Renal cortex interstitium (tissue), 11 donors: ENCODE measurements around the gene GNG2. TPM values are rescaled to one million over a fixed set of nuclear protein-coding genes. Genes with fewer than 3 reads are reported as not detected.

Experiments
- DNase-seq, 11 donors: peaks; one replicate each; pipeline ENCODE4 v3.0.0-alpha.2; 2013; ENCODE audit warnings: low read depth in 9 of 11, low spot score in 4 of 11; ENCODE audit errors: extremely low read depth in 1 of 11
- polyA plus RNA-seq, 3 donors: library from polyadenylated mRNA; unstranded; fragments of 120-200 nt; gene quantifications; one replicate each; pipeline ENCODE4 v1.2.1, GENCODE V29; 2013; ENCODE audit not compliant: insufficient read length in 3 of 3

Gene GNG2
- polyA plus RNA-seq, 3 donors = 62.2 to 74.2 (median 71.0) TPM

DNA sequence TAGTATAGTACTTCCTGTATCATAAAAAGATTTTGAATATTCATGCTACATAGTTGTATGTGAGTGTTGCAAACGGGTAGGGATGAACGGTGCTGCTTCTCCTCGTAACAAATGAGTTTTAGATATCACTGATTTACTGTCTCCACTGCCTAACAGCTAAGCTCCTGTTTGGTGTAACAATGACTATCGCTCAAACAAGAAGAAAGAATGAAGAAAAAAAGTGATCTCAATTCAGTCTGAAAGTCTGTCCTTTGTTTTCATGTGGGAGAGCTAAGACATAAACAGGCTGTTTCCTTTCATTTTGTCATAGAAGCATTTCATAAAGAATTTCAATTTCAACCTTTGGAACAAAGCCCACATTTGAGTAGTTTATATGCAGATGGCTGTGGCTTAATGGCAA is 102.9 kb downstream of the GNG2 start:
- peak; percentile 20 to 62 (median 41) for DNase-seq

DNA sequence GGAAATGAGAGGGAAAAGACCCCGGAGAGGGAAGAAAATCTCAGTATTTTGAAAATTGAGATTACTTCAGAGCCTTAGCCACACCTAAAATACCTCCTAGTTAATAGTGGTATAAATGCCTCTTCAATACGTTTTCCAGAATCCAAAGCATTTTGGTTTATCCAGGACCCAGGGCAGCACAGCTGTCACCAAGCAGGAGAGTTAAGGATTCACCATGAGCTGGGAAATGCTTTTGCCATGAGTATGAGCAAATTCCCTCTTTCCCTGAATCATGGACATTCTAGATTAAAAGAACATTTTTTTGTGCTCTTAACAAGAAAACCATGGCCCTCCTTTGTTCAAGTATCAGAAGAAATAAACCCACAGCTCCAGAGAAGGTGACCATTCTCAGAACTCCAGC is 107.1 kb downstream of the GNG2 start:
- no peak for DNase-seq

DNA sequence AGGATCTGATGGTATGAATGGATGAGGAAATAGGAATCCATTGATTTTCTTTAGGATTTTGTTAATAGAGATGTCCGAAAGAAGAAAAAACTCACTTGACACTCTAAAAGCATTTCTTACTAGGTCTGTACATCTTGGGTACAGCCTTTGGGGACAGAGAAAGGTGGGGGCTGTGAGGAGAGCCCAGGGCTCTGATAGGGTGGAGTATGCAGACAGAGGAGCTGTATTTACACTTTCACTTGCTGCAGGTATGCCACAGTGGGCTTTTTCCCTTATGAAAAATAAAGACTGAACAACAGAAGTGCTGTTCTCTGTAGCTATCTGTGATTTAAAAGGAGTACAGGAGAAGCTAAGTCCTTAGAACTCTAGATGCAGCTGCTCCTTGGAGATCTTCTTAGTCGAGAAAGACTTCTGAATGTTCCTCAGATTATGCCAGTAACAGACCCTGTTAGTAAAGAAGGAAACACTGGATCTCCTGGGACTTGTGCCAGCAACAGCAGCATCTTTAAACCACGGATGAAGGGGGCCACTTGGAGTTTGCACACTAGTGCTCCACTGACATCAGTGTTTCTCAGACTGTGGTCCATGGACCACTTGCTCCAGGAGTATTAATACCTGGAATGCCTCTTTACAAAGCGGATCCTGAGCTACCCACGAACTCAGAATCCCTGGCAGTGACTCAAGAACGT is 109.6 kb downstream of the GNG2 start:
- no peak for DNase-seq

GRCh38 chr14:51972566-51972965 is 112.2 kb downstream of the GNG2 start:
- no peak for DNase-seq

DNA sequence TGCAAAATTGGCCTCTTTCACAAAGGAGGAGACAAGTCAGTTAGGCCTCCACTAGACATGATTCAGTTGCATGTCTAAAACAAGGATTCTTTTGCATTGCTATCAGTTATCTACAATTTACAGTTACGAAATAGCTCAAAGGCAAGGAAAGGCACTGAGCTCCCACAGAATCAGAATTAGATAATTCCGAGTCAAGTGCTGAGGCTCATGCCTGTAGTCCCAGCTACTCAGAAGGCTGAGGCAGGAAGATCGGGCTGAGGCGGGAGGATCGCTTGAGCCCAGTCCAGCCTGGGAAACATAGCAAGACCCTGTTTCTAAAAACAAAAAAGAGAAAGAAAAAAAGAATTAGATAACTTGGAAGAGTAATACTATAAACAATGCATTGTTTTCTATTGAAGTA is 116.7 kb downstream of the GNG2 start:
- no peak for DNase-seq

- no peak for DNase-seq
Measured at GRCh38 chr14:51978681-51979085, 118.3 kb downstream of the GNG2 start.

- peak; percentile 61 to 80 (median 71) for DNase-seq
Measured at GRCh38 chr14:51979088-51979709, 118.8 kb downstream of the GNG2 start.

DNA sequence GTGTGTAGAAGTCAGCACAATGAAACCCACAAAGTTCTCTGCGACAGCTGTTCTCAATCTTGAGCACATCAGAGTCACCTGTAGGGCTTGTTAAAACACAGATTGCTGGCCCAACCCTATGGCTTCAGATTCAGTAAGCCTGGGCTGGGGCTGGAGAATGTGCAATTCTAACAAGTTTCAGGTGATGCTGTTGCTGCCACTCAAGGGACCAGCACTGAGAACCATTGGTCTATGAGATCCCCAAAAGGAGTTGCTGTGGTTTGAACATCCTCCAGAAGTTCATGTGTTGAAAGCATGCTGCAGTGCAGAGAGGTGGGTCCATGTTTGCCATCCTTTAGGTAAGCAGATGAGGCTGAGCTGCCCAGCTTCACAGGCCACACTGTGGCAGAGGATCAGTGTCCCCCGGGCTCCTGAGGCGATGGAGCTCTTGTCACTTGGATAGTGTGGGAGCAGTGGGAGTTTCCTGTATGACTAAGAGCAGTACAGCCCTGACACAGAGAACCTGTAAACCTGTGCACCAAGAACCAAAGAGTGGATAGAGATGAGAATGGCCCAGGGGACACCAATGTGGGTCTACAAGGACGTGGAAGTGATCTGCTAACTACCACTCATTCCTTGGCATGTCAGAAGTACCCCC is 120.9 kb downstream of the GNG2 start:
- DNase-seq = no peak

GRCh38 chr14:51988221-51988620 is 127.8 kb downstream of the GNG2 start:
- no peak for DNase-seq

DNA sequence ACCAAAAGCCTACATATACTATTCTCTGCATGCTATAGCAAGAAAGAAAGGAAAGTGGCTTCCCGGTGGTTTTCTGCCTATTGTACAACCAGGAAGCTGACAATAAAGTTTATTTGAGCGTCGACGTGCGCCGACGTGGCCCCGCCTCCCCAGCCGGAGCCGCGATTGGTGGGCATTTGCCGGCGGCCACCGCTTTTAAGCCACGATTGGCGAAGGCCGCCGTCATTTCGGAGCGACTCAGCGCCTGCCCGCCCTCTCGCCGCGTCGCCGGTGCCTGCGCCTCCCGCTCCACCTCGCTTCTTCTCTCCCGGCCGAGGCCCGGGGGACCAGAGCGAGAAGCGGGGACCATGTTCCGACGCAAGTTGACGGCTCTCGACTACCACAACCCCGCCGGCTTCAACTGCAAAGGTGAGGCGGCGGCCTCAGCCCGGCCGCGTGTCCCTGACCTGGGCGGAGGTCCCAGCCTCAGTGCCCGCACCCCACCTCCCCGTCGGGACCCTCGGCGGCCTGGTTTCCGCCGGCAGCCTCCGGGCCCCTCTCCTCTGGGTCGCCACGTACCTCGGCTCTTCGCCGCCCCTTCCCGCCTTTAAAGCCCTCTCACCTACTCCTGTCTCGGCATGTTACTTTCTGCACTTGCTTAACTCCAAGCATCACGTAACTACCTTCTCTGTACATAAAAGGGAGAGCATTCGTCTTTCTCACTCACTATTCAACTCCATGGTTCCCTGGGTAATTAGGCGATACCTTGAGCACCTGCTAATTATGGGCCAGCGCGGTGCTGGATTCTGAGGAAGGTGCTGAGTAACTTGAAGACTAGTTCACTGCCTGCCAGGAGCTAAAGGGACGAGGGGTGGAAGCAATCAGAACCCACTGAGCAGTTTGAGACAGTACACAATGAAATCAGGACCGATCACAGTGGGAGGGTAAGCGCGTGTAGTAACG is 129.2 kb downstream of the GNG2 start, which contains the start of gene RTRAF:
RTRAF (plus strand) TSS at position 254 of the 942 bp plus-strand sequence; CDS start at position 348, 94 bp downstream.
- peak; percentile 80 to 93 (median 88) for DNase-seq

GRCh38 chr14:51990488-51990887 is 130.1 kb downstream of the GNG2 start:
- DNase-seq = no peak

DNA sequence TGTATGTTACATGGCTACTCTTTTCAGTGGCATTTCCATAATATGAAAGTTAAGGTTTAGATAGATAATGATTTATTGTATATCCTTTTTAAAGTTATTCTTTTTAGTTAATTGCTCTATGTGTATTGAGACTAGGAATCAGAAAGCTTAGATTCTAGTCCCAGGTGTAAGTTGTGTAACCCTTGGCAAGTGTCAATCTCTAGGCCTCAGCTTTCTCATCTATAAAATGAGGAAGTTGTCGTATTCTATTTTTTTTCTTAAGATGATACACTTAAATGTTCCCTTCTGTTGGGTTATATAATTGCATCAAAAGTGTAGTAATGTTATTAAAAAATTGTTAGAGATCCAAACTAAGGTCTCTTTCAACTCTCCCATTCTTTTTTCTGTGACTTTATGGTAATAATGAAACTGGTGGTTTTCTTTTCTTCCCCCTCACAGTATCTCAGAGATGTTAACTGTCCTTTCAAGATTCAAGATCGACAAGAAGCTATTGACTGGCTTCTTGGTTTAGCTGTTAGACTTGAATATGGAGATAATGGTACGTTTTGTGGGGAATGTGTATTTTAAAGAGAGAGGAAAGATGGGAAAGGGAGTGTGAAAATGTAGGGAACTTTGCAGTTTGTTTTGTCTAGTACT is 133.0 kb downstream of the GNG2 start:
- no peak for DNase-seq

DNA sequence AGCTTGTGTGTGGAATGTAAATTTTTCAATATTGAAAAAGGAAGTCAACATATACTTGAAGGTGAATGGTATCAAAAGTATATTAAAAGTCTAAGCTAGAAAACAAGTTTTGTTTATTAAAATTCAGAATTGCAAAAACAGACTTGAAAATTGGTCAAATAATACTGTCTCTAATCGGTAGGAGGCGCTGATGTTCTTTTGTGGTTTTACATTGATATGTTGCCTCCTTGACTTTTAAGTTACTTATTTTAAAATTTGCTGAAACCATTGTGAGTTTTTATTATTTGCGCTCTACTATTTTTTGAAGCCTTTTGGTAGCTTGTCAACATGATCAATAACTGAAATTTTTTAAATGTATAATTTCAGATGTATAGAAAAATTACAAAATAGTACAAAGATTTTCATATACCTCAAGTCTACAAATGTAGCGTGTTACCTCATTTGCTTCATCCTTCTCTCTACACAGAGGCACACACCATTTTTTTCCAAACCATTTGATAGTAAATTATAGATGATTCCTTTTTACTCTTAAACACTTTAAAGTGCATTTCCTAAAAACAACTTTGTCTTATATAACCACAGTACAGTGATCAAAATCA is 135.8 kb downstream of the GNG2 start:
- DNase-seq = peak in 1 of 11 donors; percentile 17

DNA sequence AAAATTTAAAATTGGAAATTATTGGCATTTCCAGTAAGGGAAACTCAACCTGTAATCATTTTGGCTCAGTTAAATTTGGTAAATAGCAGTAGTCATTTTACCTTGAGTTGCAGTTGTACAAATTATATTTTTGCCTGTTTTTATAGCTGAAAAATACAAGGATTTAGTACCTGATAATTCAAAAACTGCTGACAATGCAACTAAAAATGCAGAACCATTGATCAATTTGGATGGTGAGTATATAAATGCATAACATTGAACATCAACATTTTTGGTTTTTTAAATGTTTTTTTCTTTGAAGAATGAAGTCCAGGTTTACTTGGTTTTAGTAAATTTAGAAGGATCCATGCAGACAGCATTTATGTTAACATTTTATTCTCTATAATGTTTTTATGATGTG is 137.9 kb downstream of the GNG2 start:
- no peak for DNase-seq

- DNase-seq = no peak
Measured at GRCh38 chr14:51999084-51999483, 138.7 kb downstream of the GNG2 start.

DNA sequence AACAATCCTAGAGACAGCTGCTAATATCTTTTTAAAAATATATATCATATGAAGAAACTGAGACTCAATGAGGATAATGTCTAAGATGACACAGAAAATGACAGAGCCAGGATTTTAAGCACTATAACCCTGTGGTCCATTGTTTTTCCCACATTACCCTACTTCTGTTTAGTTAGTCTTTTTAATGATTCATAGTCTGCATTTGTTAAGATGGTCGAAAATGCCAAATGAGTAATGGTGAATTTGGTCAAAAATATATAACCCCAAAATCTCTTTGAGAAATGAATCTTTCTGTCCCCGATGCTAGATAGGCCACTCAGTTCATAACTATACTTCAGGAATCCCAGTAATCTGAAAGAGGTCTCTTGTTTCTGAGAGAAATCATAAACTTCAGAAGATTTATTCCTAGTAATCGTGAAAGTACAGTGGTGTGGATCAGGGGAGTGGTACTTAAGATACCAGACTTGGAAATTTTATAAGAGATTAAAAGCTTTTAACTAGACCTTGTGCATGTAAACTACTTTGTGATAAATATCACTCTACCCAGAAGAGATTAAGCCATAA is 139.7 kb downstream of the GNG2 start:
- no peak for DNase-seq

DNA sequence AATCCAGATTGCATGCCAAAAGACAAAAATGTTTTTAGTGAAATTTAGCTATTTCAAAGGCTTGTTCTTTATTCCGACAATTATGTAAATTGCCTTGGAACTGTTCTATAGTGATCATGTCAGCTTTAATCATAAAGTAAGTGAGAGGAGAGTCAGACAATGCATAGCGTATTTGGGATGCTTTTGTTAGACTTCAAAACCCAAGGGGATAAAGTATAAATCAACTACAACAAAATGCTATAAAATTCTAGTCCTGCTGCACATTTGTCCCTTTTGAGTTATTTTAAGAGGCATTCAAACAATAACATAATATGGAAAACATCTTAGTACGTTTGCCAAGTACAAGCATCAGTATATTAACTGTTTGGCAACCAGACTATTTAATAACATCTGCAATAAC is 140.3 kb downstream of the GNG2 start:
- DNase-seq = peak in 2 of 11 donors; percentile 17 to 45

GRCh38 chr14:52002542-52002941 is 142.1 kb downstream of the GNG2 start:
- no peak for DNase-seq
